Smooth muscle cell (in vitro differentiated cells): ENCODE measurements around the gene SULT2B1. TPM values are rescaled to one million over a fixed set of nuclear protein-coding genes. Genes with fewer than 3 reads are reported as not detected.

Source experiments
- DNase-seq: peaks from one replicate; lab custom pipeline; 2025; ENCODE audit not compliant: unreplicated experiment; lab: John Stamatoyannopoulos, UW
- H2AFZ ChIP-seq: fragments of 200-600 bp; sonication (generic); 2 replicates; pipeline ENCODE4 v1.6.0; 2016; ENCODE audit warnings: antibody characterized with exemption, low read depth, mild to moderate bottlenecking
- H3F3A ChIP-seq: fragments of 200-600 bp; sonication (generic); 2 replicates; pipeline ENCODE4 v1.6.0; 2017; ENCODE audit warnings: antibody characterized with exemption, low read depth
- H3K27ac ChIP-seq: fragments of 200-600 bp; sonication (generic); 2 replicates; pipeline ENCODE4 v1.5.1; 2016; ENCODE audit warnings: low read depth, mild to moderate bottlenecking
- H3K27me3 ChIP-seq: fragments of 200-600 bp; sonication (generic); 2 replicates; pipeline ENCODE4 v1.6.1; 2016; ENCODE audit warnings: low read depth, mild to moderate bottlenecking
- H3K36me3 ChIP-seq: fragments of 200-600 bp; sonication (generic); 2 replicates; pipeline ENCODE4 v1.5.1; 2016; ENCODE audit warnings: low read depth
- H3K4me1 ChIP-seq: fragments of 200-600 bp; sonication (generic); 2 replicates; pipeline ENCODE4 v1.5.1; 2016; ENCODE audit warnings: low read depth
- H3K4me2 ChIP-seq: fragments of 200-600 bp; sonication (generic); 2 replicates; pipeline ENCODE4 v1.6.0; 2016; ENCODE audit warnings: mild to moderate bottlenecking
- H3K4me3 ChIP-seq: fragments of 200-600 bp; sonication (generic); 2 replicates; pipeline ENCODE4 v1.5.1; 2016; ENCODE audit warnings: mild to moderate bottlenecking
- H3K79me2 ChIP-seq: fragments of 200-600 bp; sonication (generic); 2 replicates; pipeline ENCODE4 v1.6.0; 2016; ENCODE audit warnings: low read depth, mild to moderate bottlenecking
- H3K9ac ChIP-seq: fragments of 200-600 bp; sonication (generic); 2 replicates; pipeline ENCODE4 v1.6.0; 2016; ENCODE audit warnings: low read depth
- H3K9me3 ChIP-seq: fragments of 200-600 bp; sonication (generic); replicated peaks from 2 replicates; pipeline ENCODE4 v1.5.1; 2016; ENCODE audit warnings: low read depth
- H4K20me1 ChIP-seq: fragments of 200-600 bp; sonication (generic); 2 replicates; pipeline ENCODE4 v1.6.0; 2016; ENCODE audit warnings: low read depth
- CTCF ChIP-seq: fragments of 200-600 bp; sonication (generic); IDR thresholded peaks from 2 replicates; pipeline ENCODE4 v1.5.1; 2017; ENCODE audit warnings: borderline replicate concordance, mild to moderate bottlenecking, antibody characterized with exemption; ENCODE audit not compliant: insufficient read depth, poor library complexity, severe bottlenecking
- WGBS: methylation state at CpG from one replicate; pipeline ENCODE4 v1.1.7; 2016; ENCODE audit warnings: low lambda C conversion rate; 5-methylcytosine and 5-hydroxymethylcytosine counted together
- polyA plus RNA-seq: library from polyadenylated mRNA; unstranded; fragments of >200 nt; fragmentation: Nextera tagmentation; extraction: Ambion mirVana; gene quantifications from 2 replicates; pipeline ENCODE4 v1.2.1, GENCODE V29; 2016
- total RNA-seq: library from RNA; depleted of rRNA; stranded (reverse); fragments of >200 nt; gene quantifications from 2 replicates; pipeline ENCODE4 v1.2.3, GENCODE V29; 2014

SULT2B1 gene
- total and polyA plus RNA-seq, 2 experiments from 2014 or later, result 1.7 to 2.3 TPM

- no peaks in the 10 kb centered on the region for H3K27me3 ChIP-seq
- WGBS, result 96% methylated on average over 2 of the region's 2 CpGs
- no peak overlapping the region for H3K4me2 ChIP-seq
- H3K4me3 ChIP-seq, result no peak overlapping the region
- no peaks in the 10 kb centered on the region for H3K79me2 ChIP-seq
- no peak overlapping the region for H3K9ac ChIP-seq
- no peaks in the 10 kb centered on the region for H3K9me3 ChIP-seq
- TF ChIP-seq CTCF, result no peak
- DNase-seq, result no peak
- no peaks in the 10 kb centered on the region for H3F3A ChIP-seq
- H4K20me1 ChIP-seq, result no peaks in the 10 kb centered on the region
- no peaks in the 10 kb centered on the region for H3K36me3 ChIP-seq
- H3K4me1 ChIP-seq, result no peaks in the 10 kb centered on the region
- H3K27ac ChIP-seq, result no peak overlapping the region
- H2AFZ ChIP-seq, result no peak overlapping the region
Observed at GRCh38 chr19:48524221-48524620, 27.8 kb upstream of the SULT2B1 start.

- DNase-seq, result no peak
- H3K79me2 ChIP-seq, result no peaks in the 10 kb centered on the region
- 91% methylated on average over 5 of the region's 5 CpGs for WGBS
- no peaks in the 10 kb centered on the region for H3F3A ChIP-seq
- no peak overlapping the region for H3K9ac ChIP-seq
- no peaks in the 10 kb centered on the region for H3K36me3 ChIP-seq
- no peak overlapping the region for H3K27ac ChIP-seq
- no peak for TF ChIP-seq CTCF
- H3K9me3 ChIP-seq, result no peaks in the 10 kb centered on the region
- H3K4me1 ChIP-seq, result no peaks in the 10 kb centered on the region
- H2AFZ ChIP-seq, result no peak overlapping the region
- H3K4me2 ChIP-seq, result no peak overlapping the region
- H4K20me1 ChIP-seq, result no peaks in the 10 kb centered on the region
- no peaks in the 10 kb centered on the region for H3K27me3 ChIP-seq
- H3K4me3 ChIP-seq, result no peak overlapping the region
Observed at GRCh38 chr19:48524732-48525131, 27.2 kb upstream of the SULT2B1 start.

DNA sequence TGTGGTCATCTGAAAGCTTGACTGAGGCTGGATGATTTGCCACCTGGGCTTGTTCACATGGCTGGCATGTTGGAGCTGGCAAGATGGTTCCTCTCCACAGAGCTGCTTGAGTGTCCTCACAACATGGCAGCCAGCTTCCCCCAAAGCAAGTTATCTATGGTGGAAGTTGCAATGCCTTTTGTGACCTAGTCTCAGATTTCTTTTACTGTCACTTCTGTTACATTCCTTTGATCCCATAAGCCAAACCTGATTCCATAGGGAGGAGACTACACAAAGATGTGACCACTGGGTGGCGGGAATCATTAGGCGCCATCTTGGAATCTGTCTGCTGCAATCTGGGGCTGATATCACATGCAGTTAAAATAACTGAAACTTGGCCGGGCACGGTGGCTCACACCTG, 22.8 kb upstream of the SULT2B1 start:
- no peak for TF ChIP-seq CTCF
- H3K4me1 ChIP-seq, result no peaks in the 10 kb centered on the region
- no peaks in the 10 kb centered on the region for H3F3A ChIP-seq
- H3K27me3 ChIP-seq, result no peaks in the 10 kb centered on the region
- H3K9ac ChIP-seq, result no peak overlapping the region
- DNase-seq, result no peak
- H3K79me2 ChIP-seq, result no peaks in the 10 kb centered on the region
- no peak overlapping the region for H3K27ac ChIP-seq
- H3K9me3 ChIP-seq, result no peaks in the 10 kb centered on the region
- no peaks in the 10 kb centered on the region for H4K20me1 ChIP-seq
- no peak overlapping the region for H3K4me2 ChIP-seq
- no peaks in the 10 kb centered on the region for H3K36me3 ChIP-seq
- H2AFZ ChIP-seq, result no peak overlapping the region
- H3K4me3 ChIP-seq, result no peak overlapping the region
- 100% methylated on average over 4 of the region's 4 CpGs for WGBS

DNA sequence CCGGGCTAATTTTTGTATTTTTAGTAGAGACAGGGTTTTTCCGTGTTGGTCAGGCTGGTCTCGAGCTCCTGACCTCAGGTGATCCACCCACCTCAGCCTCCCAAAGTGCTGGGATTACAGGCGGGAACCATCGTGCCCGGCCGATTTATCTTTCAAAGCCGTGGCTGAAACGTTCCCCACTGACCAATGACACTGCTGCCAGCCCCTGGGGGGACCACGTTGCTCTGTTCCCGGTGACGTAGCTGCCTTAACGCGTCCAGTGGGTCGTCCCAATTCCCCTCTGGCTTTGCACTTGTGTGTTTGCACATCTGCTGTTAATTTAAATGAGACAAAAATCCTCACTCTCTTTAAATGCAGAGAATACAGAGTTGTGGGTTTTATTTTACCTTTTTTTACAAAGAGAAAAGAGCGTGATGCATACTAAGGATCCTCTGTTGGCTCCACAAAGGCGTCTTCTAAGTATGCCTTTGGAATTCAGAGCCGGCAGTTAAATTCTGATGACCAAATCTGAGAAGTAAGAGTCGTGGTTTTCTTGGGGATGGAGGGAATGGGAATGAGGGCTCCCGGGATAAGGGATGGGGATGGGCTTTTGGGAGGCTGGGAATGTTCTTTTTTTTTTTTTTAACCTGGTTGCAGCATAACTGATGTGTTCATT, 21.8 kb upstream of the SULT2B1 start:
- Histone ChIP-seq H3K9me3 (no peaks in the 10 kb centered on the region), H3K36me3 (no peaks in the 10 kb centered on the region), H3K4me2 (no peak overlapping the region), H2AFZ (no peak overlapping the region), H4K20me1 (no peaks in the 10 kb centered on the region), H3K27me3 (no peaks in the 10 kb centered on the region), H3K27ac (no peak overlapping the region), H3K4me3 (no peak overlapping the region), H3K9ac (no peak overlapping the region), H3K79me2 (no peaks in the 10 kb centered on the region), H3F3A (no peaks in the 10 kb centered on the region), H3K4me1 (no peaks in the 10 kb centered on the region)
- no peak for DNase-seq
- no peak for TF ChIP-seq CTCF
- WGBS, result 68% methylated on average over 20 of the region's 20 CpGs
